HG03139 (cell line): ENCODE data around the gene LY6G6F.

ENCODE experiments used
- ATAC-seq: cut with Tn5 transposase; IDR thresholded peaks from one replicate; pipeline ENCODE4 v1.9.1; 2021; ENCODE audit not compliant: unreplicated experiment

The LY6G6F gene

GRCh38 chr6:31706599-31706998 lies at the start of gene LY6G6F:
TSS of gene LY6G6F (plus strand) at chr6:31706866. CDS start at chr6:31706907, 41 bp downstream.
- ATAC-seq: no peak

- no peak for ATAC-seq
Measured at GRCh38 chr6:31657406-31658157, 49.1 kb upstream of the LY6G6F start.

GRCh38 chr6:31658158-31658688 lies 48.4 kb upstream of the LY6G6F start:
- no peak for ATAC-seq

- ATAC-seq: no peak
Measured at GRCh38 chr6:31658983-31659648, 47.5 kb upstream of the LY6G6F start.

GRCh38 chr6:31659649-31660380 lies 46.9 kb upstream of the LY6G6F start:
- ATAC-seq: no peak

GRCh38 chr6:31660381-31661261 lies 46.0 kb upstream of the LY6G6F start, which contains the start of gene C6orf47:
TSS of gene C6orf47 (minus strand) at chr6:31660778. CDS start at chr6:31659947, 831 bp downstream.
- ATAC-seq: no peak

- no peak for ATAC-seq
Measured at GRCh38 chr6:31661262-31662123, 45.2 kb upstream of the LY6G6F start.

- ATAC-seq: no peak
Measured at GRCh38 chr6:31662124-31662723, 44.4 kb upstream of the LY6G6F start.

- ATAC-seq: no peak
Measured at GRCh38 chr6:31663126-31663960, 43.3 kb upstream of the LY6G6F start.

- no peak for ATAC-seq
Measured at GRCh38 chr6:31663961-31664789, 42.5 kb upstream of the LY6G6F start.

- ATAC-seq: peak; percentile 26
Measured at GRCh38 chr6:31664790-31665500, 41.7 kb upstream of the LY6G6F start, which contains the start of gene GPANK1. TSS of gene GPANK1 (minus strand) at chr6:31664997. CDS start at chr6:31664478, 519 bp downstream.

GRCh38 chr6:31665501-31666336 lies 40.9 kb upstream of the LY6G6F start, which contains the start of gene CSNK2B:
TSS of gene CSNK2B (plus strand) at chr6:31666080. CDS start at chr6:31666832, 752 bp downstream.
- peak; percentile 61 for ATAC-seq

GRCh38 chr6:31666337-31666965 lies 40.2 kb upstream of the LY6G6F start:
- ATAC-seq: no peak

GRCh38 chr6:31669676-31670075 lies 37.0 kb upstream of the LY6G6F start, which contains the start of gene LY6G5B:
TSS of gene LY6G5B (plus strand) at chr6:31669976. CDS start at chr6:31670951, 975 bp downstream.
- no peak for ATAC-seq

- ATAC-seq: no peak
Measured at GRCh38 chr6:31676322-31676903, 30.3 kb upstream of the LY6G6F start.
